Trophoblast cell (in vitro differentiated cells and primary cell): ENCODE results near the gene PCDHB9.
"Not testable (repeated sequence)": the region's sequence is repeated elsewhere in the genome, so short reads cannot be mapped to it uniquely, and the experiment has no call there.

Source experiments
- DNase-seq, 2 donors: peaks; one replicate each; pipeline ENCODE4 v3.0.0-alpha.2; 2016
- H2AFZ ChIP-seq: 2 replicates; pipeline ENCODE4 v1.6.1; 2013; ENCODE audit warnings: low read length, moderate library complexity, mild to moderate bottlenecking; ENCODE audit not compliant: insufficient read depth, poor library complexity
- H2AK5ac ChIP-seq: 2 replicates; pipeline ENCODE4 v1.6.1; 2013; ENCODE audit warnings: mild to moderate bottlenecking, low read length
- H2BK120ac ChIP-seq: 2 replicates; pipeline ENCODE4 v1.6.1; 2013; ENCODE audit warnings: low read length, mild to moderate bottlenecking, moderate library complexity; ENCODE audit not compliant: insufficient read depth, poor library complexity
- H2BK12ac ChIP-seq: 2 replicates; pipeline ENCODE4 v1.6.1; 2013; ENCODE audit warnings: mild to moderate bottlenecking, low read length, moderate library complexity
- H2BK5ac ChIP-seq: 2 replicates; pipeline ENCODE4 v1.6.1; 2013; ENCODE audit warnings: low read length, low read depth, moderate library complexity, mild to moderate bottlenecking; ENCODE audit not compliant: poor library complexity
- H3K14ac ChIP-seq: 2 replicates; pipeline ENCODE4 v1.6.1; 2013; ENCODE audit warnings: mild to moderate bottlenecking, low read length
- H3K18ac ChIP-seq: 2 replicates; pipeline ENCODE4 v1.6.1; 2013; ENCODE audit warnings: mild to moderate bottlenecking, low read length
- H3K23ac ChIP-seq: 2 replicates; pipeline ENCODE4 v1.6.1; 2013; ENCODE audit warnings: low read length
- H3K27ac ChIP-seq: 2 replicates; pipeline ENCODE4 v1.5.1; 2013; ENCODE audit warnings: low read depth, mild to moderate bottlenecking, inconsistent platforms, low read length, moderate library complexity
- H3K27me3 ChIP-seq: 2 replicates; pipeline ENCODE4 v1.6.1; 2013; ENCODE audit warnings: inconsistent platforms, mild to moderate bottlenecking, low read length, moderate library complexity; ENCODE audit not compliant: insufficient read depth
- H3K36me3 ChIP-seq, 2 experiments: 1 replicate in 1 of 2; 2 replicates in 1 of 2; pipeline ENCODE4 v1.6.1; 2013; ENCODE audit warnings: low read length in 2 of 2, mild to moderate bottlenecking in 2 of 2, moderate library complexity in 1 of 2; ENCODE audit not compliant: insufficient read depth in 2 of 2, control insufficient read depth in 1 of 2
- H3K4ac ChIP-seq: 2 replicates; pipeline ENCODE4 v1.6.1; 2013; ENCODE audit warnings: low read depth, mild to moderate bottlenecking, low read length, moderate library complexity
- H3K4me1 ChIP-seq, 2 experiments: 1 replicate in 1 of 2; 2 replicates in 1 of 2; pipeline ENCODE4 v1.6.1; 2013; ENCODE audit warnings: low read length in 2 of 2, mild to moderate bottlenecking in 2 of 2, moderate library complexity in 1 of 2; ENCODE audit not compliant: insufficient read depth in 2 of 2, control insufficient read depth in 1 of 2
- H3K4me2 ChIP-seq: 2 replicates; pipeline ENCODE4 v1.6.1; 2013; ENCODE audit warnings: inconsistent platforms, mild to moderate bottlenecking, low read length, moderate library complexity
- H3K4me3 ChIP-seq: 2 replicates; pipeline ENCODE4 v1.5.1; 2013; ENCODE audit warnings: mild to moderate bottlenecking, low read depth, low read length, inconsistent platforms
- H3K79me1 ChIP-seq: one replicate; pipeline ENCODE4 v1.6.1; 2013; ENCODE audit warnings: low read length
- H3K79me2 ChIP-seq: 2 replicates; pipeline ENCODE4 v1.6.1; 2013; ENCODE audit warnings: low read length, mild to moderate bottlenecking; ENCODE audit not compliant: control insufficient read depth, insufficient read depth, poor library complexity
- H3K9ac ChIP-seq: 2 replicates; pipeline ENCODE4 v1.6.1; 2013; ENCODE audit warnings: mild to moderate bottlenecking, low read length
- H3K9me3 ChIP-seq: 2 replicates; pipeline ENCODE4 v1.6.1; 2013; ENCODE audit warnings: low read depth, mild to moderate bottlenecking, control low read depth, inconsistent platforms, low read length; ENCODE audit not compliant: insufficient read depth
- H4K12ac ChIP-seq: 2 replicates; pipeline ENCODE4 v1.6.1; 2013; ENCODE audit warnings: low read depth, mild to moderate bottlenecking, low read length, moderate library complexity
- H4K8ac ChIP-seq: 2 replicates; pipeline ENCODE4 v1.6.1; 2013; ENCODE audit warnings: low read depth, mild to moderate bottlenecking, low read length, moderate library complexity
- H4K91ac ChIP-seq: one replicate; pipeline ENCODE4 v1.6.1; 2013; ENCODE audit warnings: low read depth, mild to moderate bottlenecking, low read length, moderate library complexity
- WGBS: extraction: QIAGEN DNeasy Blood & Tissue Kit; methylation state at CpG from one replicate; pipeline ENCODE4 v1.1.7; 2013; ENCODE audit warnings: missing lambda C conversion rate; ENCODE audit not compliant: insufficient read length, insufficient coverage; ENCODE audit errors: extremely low coverage; 5-methylcytosine and 5-hydroxymethylcytosine counted together

The PCDHB9 gene

DNA sequence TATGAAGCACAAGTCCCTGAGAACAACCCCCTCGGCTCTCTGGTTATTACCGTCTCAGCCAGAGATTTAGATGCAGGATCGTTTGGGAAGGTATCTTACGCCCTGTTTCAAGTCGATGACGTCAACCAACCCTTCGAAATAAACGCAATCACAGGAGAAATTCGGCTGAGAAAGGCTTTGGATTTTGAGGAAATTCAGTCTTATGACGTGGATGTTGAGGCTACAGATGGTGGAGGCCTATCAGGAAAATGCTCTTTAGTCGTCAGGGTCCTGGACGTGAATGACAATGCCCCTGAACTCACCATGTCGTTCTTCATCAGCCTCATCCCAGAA, 36.0 kb upstream of the PCDHB9 start:
- no peak for DNase-seq
- no peaks in the 10 kb centered on the region for H3K27me3 ChIP-seq
- no peak overlapping the region for H2AFZ ChIP-seq
- H3K14ac ChIP-seq: no peak overlapping the region
- no peak overlapping the region for H4K12ac ChIP-seq
- no peak overlapping the region for H3K9ac ChIP-seq
- no peak overlapping the region for H3K4ac ChIP-seq
- WGBS: no CpG with 5 or more reads among the region's 13 CpGs
- no peaks in the 10 kb centered on the region for H3K79me1 ChIP-seq
- H3K23ac ChIP-seq: no peak overlapping the region
- no peaks in the 10 kb centered on the region for H3K36me3 ChIP-seq
- no peak overlapping the region for H4K8ac ChIP-seq
- no peak overlapping the region for H2BK120ac ChIP-seq
- H4K91ac ChIP-seq: no peak overlapping the region
- no peak overlapping the region for H3K27ac ChIP-seq
- no peak overlapping the region for H2BK12ac ChIP-seq
- no peak overlapping the region for H2AK5ac ChIP-seq
- H2BK5ac ChIP-seq: no peak overlapping the region
- H3K18ac ChIP-seq: no peak overlapping the region
- H3K4me3 ChIP-seq: no peak overlapping the region
- H3K4me2 ChIP-seq: no peak overlapping the region
- no peaks in the 10 kb centered on the region for H3K4me1 ChIP-seq
- no peaks in the 10 kb centered on the region for H3K79me2 ChIP-seq
- H3K9me3 ChIP-seq: peaks cover 2% of the 10 kb centered on the region

DNA sequence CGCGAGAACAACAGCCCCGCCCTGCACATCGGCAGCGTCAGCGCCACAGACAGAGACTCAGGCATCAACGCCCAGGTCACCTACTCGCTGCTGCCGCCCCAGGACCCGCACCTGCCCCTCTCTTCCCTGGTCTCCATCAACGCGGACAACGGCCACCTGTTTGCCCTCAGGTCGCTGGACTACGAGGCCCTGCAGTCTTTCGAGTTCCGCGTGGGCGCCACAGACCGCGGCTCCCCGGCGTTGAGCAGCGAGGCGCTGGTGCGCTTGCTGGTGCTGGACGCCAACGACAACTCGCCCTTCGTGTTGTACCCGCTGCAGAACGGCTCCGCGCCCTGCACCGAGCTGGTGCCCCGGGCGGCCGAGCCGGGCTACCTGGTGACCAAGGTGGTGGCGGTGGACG, 35.3 kb upstream of the PCDHB9 start:
- H3K4me1 ChIP-seq, H2AK5ac ChIP-seq, H2BK12ac ChIP-seq, H4K12ac ChIP-seq, H4K8ac ChIP-seq, H3K9ac ChIP-seq, H2BK120ac ChIP-seq, H3K27ac ChIP-seq, H3K14ac ChIP-seq, H3K4ac ChIP-seq, H3K36me3 ChIP-seq, H3K9me3 ChIP-seq, DNase-seq, H3K79me2 ChIP-seq, H3K18ac ChIP-seq, H3K4me3 ChIP-seq, H2BK5ac ChIP-seq, H3K23ac ChIP-seq, H3K79me1 ChIP-seq, H2AFZ ChIP-seq, H3K27me3 ChIP-seq, H4K91ac ChIP-seq, H3K4me2 ChIP-seq: not testable (repeated sequence)
- WGBS: no CpG with 5 or more reads among the region's 41 CpGs

- H3K4me3 ChIP-seq, H3K27ac ChIP-seq, H2BK120ac ChIP-seq, H3K14ac ChIP-seq, H3K23ac ChIP-seq, H3K79me2 ChIP-seq, H2BK12ac ChIP-seq, H2BK5ac ChIP-seq, H3K18ac ChIP-seq, H3K4me1 ChIP-seq, H3K27me3 ChIP-seq, H3K79me1 ChIP-seq, H2AK5ac ChIP-seq, H3K9me3 ChIP-seq, H3K9ac ChIP-seq, H3K4me2 ChIP-seq, H4K12ac ChIP-seq, DNase-seq, H4K8ac ChIP-seq, H4K91ac ChIP-seq, H3K36me3 ChIP-seq, H2AFZ ChIP-seq, H3K4ac ChIP-seq: not testable (repeated sequence)
- WGBS: no CpG with 5 or more reads among the region's 36 CpGs
Observed at GRCh38 chr5:141152096-141152495, 34.9 kb upstream of the PCDHB9 start.

DNA sequence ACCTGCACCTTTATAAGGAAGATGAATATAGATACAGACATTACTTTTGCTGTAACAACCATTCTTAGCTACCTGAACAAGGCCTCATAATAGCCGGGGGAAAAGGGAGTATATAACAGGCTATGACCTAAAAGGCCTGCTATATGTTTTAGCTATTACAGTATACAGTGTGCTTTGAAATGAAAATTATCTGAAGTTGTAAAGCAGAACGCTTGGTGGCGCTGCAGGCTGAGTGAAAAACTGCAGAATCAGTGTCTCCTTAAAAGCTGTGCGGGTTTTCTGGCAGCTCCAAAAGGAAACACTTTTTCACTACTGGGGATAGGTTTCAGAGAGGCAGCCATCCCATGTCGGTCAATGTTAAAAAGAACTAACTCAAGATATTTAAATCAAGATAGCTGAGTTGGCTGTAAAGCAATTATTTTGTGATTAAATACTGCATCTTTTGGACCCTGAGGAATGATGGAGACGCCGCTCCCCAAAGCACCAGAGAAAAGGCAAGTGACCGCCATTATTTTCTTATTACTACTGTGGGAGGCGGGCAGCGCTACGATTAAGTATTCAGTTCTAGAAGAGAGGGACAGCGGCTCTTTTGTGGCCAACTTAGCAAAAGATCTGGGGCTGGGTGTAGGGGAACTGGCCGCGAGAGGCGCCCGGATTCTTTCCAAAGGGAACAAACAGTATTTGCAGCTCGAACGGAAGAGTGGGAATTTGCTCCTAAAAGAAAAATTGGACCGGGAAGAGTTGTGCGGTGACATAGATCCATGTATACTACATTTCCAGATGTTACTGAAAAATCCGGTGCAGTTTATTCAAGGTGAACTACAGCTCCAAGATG, 31.2 kb upstream of the PCDHB9 start:
- Histone ChIP-seq H2BK5ac (no peak overlapping the region), H2AK5ac (no peak overlapping the region), H3K36me3 (no peaks in the 10 kb centered on the region), H2BK120ac (no peak overlapping the region), H3K27ac (no peak overlapping the region), H2AFZ (no peak overlapping the region), H4K91ac (no peak overlapping the region), H3K9ac (no peak overlapping the region), H4K12ac (no peak overlapping the region), H3K14ac (no peak overlapping the region), H3K18ac (no peak overlapping the region), H4K8ac (no peak overlapping the region), H3K27me3 (no peaks in the 10 kb centered on the region), H3K79me2 (no peaks in the 10 kb centered on the region), H3K9me3 (peaks cover 2% of the 10 kb centered on the region), H3K4me3 (no peak overlapping the region), H3K79me1 (no peaks in the 10 kb centered on the region), H3K4me1 (no peaks in the 10 kb centered on the region), H3K4ac (no peak overlapping the region), H2BK12ac (no peak overlapping the region), H3K23ac (no peak overlapping the region), H3K4me2 (no peak overlapping the region)
- DNase-seq: no peak
- no CpG with 5 or more reads among the region's 21 CpGs for WGBS
